GM12875 (cell line): Measurements from ENCODE around the gene UNC79.

Source experiments
- H3K4me3 ChIP-seq: one replicate; pipeline ENCODE4 v1.5.1; 2011; ENCODE audit warnings: low read depth, low read length, control low read depth
- TF ChIP-seq, protein P1 (sequence below): IDR thresholded peaks from 2 replicates; pipeline ENCODE4 v1.5.1; 2011; ENCODE audit warnings: low read depth, mild to moderate bottlenecking, control low read depth, inconsistent platforms, low read length, moderate library complexity, borderline replicate concordance; ENCODE audit not compliant: insufficient read depth

UNC79 gene

DNA sequence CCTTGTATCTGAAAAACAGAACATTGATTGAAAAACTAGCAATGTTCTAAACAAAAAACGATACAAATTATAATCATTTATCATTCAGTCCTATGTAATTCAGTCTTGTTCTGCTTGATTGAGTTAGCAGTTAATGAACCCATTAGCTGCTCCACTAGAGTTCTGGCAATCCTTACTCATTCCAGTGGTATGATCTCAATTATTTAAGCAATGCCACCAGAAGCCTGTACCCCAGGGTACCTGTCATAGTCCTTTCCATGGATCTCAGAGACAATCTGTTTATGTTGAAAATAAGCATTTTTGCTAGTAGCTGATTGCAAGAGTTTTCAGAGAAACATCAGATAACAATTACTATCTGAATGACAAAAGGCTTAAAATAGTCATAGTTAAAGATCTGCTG is 115.9 kb downstream of the UNC79 start:
- H3K4me3 ChIP-seq: no peak overlapping the region
- TF ChIP-seq, protein P1, sequence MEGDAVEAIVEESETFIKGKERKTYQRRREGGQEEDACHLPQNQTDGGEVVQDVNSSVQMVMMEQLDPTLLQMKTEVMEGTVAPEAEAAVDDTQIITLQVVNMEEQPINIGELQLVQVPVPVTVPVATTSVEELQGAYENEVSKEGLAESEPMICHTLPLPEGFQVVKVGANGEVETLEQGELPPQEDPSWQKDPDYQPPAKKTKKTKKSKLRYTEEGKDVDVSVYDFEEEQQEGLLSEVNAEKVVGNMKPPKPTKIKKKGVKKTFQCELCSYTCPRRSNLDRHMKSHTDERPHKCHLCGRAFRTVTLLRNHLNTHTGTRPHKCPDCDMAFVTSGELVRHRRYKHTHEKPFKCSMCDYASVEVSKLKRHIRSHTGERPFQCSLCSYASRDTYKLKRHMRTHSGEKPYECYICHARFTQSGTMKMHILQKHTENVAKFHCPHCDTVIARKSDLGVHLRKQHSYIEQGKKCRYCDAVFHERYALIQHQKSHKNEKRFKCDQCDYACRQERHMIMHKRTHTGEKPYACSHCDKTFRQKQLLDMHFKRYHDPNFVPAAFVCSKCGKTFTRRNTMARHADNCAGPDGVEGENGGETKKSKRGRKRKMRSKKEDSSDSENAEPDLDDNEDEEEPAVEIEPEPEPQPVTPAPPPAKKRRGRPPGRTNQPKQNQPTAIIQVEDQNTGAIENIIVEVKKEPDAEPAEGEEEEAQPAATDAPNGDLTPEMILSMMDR: no peak

DNA sequence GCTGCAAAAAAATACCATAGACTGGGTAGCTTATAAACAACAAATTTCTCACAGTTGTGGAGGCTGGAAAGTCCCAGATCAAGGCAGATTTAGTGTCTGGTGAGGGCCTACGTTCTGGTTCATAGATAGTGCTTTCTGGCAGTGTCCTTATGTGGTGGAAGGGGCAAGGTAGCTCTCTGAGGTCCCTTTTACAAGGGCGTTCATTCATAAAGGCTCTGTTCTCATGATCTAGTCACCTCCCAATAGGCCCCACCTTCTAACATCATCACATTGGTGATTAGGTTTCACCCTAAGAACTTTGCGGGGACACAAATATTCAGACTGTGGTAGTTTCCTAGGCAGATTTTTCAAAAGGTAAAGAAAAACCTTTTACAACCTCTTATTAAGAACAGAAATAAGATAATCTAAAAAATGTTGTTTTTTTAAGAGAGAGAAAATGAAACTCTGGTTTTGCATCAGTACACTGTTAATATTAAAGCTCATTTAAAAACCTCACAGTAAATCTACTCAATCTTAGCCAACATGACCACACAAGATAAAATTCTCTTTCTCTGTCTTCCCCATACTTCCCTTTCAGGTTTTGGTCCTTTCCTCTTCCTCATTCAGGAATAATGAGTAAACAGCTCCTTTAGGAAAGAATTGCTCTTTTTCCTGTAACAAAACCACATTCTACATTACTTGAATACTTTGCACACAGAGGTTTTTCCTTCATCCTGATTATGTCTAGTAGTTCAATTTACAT is 117.5 kb downstream of the UNC79 start:
- H3K4me3 ChIP-seq: no peak overlapping the region
- TF ChIP-seq, protein P1: no peak

DNA sequence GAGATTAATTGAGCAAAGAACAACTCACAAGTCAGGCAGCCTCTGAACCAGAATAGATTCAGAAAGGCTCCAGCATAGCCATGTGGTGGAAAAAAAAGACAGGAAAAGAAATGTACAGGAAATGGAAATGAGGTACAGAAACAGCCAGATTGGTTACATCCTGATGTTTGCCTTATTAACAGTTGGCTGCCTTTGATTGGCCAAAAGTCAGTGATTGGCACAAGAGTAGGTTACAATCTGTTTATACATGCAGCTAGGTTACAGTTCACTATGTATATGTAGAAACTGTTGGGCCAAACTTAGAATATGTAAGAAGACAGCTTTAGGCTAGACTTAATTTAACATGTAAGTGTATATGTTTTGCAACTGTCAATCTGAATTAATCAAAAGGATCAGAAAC is 118.9 kb downstream of the UNC79 start:
- H3K4me3 ChIP-seq: no peak overlapping the region
- TF ChIP-seq, protein P1: no peak

DNA sequence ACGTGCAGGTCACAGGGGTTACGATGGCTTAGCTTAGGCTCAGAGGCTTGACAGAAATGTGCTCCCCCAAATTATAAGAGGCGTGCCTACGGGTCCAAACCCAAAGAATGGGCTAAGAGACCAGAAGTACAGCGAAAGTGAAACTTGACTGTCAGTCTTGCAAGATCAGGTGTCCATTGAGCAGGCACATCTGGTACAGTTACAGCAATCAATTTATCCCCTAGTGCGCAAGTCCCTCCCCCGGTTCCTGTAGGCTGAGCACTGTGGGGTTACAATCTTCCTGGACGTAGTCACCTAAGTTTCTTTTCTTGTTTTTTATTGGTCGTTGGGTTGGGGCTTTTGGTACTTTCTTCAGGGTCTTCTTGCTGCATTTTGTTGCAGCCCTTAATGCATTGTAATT is 134.2 kb downstream of the UNC79 start:
- H3K4me3 ChIP-seq: no peak overlapping the region
- TF ChIP-seq, protein P1: no peak

DNA sequence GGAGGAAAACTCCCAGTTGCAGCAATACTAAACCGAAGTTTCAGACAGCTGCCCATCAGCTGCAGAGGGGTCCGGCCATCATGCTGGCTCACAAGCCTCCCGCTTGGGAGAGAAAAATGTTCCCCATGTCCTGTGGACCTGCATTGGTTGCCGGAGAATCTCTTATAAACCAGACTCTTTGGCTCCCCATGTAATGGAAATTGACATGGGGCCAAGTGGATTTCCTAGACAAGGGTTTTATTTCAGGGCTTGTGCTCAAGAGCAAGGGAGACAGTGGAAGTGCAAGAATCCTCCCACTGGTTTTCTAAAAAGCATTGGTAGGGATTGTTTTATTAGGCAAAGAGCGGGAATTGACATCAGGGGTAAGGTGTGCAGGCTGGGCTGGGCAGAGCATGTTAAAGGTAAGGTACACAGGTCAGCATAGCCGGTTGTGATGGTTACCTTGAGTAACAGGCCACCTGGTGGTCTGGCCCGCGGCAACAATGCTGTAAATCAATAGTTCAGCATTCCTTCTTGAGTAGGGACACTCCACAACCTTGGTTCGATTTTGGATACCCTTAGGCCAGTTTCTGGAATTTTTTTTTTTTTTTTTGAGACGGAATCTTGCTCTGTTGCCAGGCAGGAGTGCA is 135.4 kb downstream of the UNC79 start:
- H3K4me3 ChIP-seq: no peak overlapping the region
- TF ChIP-seq, protein P1: no peak

DNA sequence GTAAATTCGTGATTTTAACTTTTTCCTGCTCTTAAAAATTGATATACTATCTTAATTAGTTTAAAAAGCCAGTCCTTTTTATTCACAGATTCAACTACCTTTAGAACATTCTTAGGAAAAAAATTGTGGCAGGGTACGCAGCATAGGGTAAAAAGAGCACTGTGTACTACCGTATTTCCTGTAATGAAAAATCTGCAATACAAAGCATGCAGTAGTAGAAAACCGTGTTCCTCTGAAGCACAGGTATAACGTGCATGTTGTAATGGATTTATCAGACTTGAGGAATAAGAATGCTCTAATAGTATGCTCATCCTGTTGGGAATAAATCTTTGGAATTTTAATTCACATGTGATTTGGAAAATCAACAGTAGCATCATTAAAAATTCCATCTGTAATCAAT is 140.5 kb downstream of the UNC79 start:
- no peak overlapping the region for H3K4me3 ChIP-seq
- TF ChIP-seq, protein P1: no peak

DNA sequence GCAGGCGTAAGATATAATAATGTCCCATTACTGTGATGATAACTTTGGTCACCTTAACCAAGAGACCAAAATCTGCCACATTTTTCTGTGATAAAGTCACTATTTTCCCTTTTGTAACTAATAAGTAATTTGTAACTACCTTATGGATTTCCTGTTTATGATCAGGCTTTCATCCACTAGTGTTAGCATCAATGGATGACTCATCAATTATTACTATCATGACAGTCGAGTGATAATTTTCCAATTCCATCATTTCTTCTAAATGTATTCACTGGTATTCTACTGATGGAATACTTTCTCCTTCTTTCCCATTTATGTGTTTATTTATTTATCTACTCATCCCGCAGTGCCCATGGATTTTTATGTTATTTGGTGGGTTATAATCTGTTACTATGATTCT is 148.4 kb downstream of the UNC79 start:
- H3K4me3 ChIP-seq: no peak overlapping the region
- TF ChIP-seq, protein P1: no peak
